Mucosa of descending colon (tissue), 3 donors: ENCODE measurements around the gene FLVCR1. TPM values are rescaled to one million over a fixed set of nuclear protein-coding genes. Genes with fewer than 3 reads are reported as not detected.

ENCODE experiments used
- ATAC-seq: fragments of 200-7000 bp; cut with Tn5 transposase; one replicate; pipeline ENCODE4 v1.9.1; 2020; ENCODE audit warnings: mild to moderate bottlenecking, moderate library complexity
- DNase-seq, 3 donors: peaks; one replicate each; pipeline ENCODE4 v3.0.0-alpha.2; 2020
- H3K36me3 ChIP-seq: fragments of 200-600 bp; one replicate; pipeline ENCODE4 v1.8.0; 2021; ENCODE audit warnings: low read depth, mild to moderate bottlenecking
- H3K4me1 ChIP-seq: fragments of 200-600 bp; one replicate; pipeline ENCODE4 v1.8.0; 2021; ENCODE audit warnings: low read depth, mild to moderate bottlenecking
- H3K4me3 ChIP-seq: fragments of 200-600 bp; one replicate; pipeline ENCODE4 v1.8.0; 2021; ENCODE audit warnings: mild to moderate bottlenecking
- H3K9me3 ChIP-seq: fragments of 200-600 bp; one replicate; pipeline ENCODE4 v1.8.0; 2021; ENCODE audit warnings: mild to moderate bottlenecking
- CTCF ChIP-seq: fragments of 200-600 bp; IDR thresholded peaks from one replicate; pipeline ENCODE4 v1.8.0; 2022; ENCODE audit warnings: antibody characterized with exemption, mild to moderate bottlenecking
- intact Hi-C, 2 donors: fragments of 100-400 bp; cut with DNase I in 1 of 2; cut with micrococcal nuclease in 1 of 2; formaldehyde crosslinking; loops; one replicate each; pipeline versions ENCODE4 v1.11.0 to v1.11.1; 2022; cut with DNase I, micrococcal nuclease
- total RNA-seq, 3 donors: library from RNA; stranded (reverse); fragmentation: NEBNext Ultra II Directional in 2 of 3; extraction: Animal tissue kit (Norgen Biotek cat#: 25700) in 2 of 3; gene quantifications; one replicate each; pipeline versions ENCODE4 v1.2.1 to v1.2.4, GENCODE V29; 2021 to 2023
- donor health status: DM: no; HTN: no; CAD: no; lungs with moderate emphysema.
- donor health status: DM: no; HTN: no; CAD: no.
- donor health status: DM: no; HTN: yes; CAD: no.

FLVCR1 gene
- total RNA-seq, 3 donors from 2014 or later, result 9.7 to 12.1 (median 10.1) TPM

GRCh38 chr1:212864201-212864600 is 6.1 kb downstream of the FLVCR1 start:
- intact Hi-C loops, result no loop called here
- H3K4me3 ChIP-seq, result no peak overlapping the region
- H3K36me3 ChIP-seq, result no peaks in the 10 kb centered on the region
- no peak for TF ChIP-seq CTCF
- H3K4me1 ChIP-seq, result peaks cover 13% of the 10 kb centered on the region
- DNase-seq (no peak), ATAC-seq (no peak)
- no peaks in the 10 kb centered on the region for H3K9me3 ChIP-seq

- no peak for TF ChIP-seq CTCF
- Histone ChIP-seq H3K36me3 (no peaks in the 10 kb centered on the region), H3K9me3 (no peaks in the 10 kb centered on the region), H3K4me3 (no peak overlapping the region), H3K4me1 (no peaks in the 10 kb centered on the region)
- DNase-seq (no peak), ATAC-seq (no peak)
- intact Hi-C loops, result no loop called here
These were observed 9.1 kb downstream of the FLVCR1 start for GRCh38 chr1:212867192-212867591.

- H3K9me3 ChIP-seq, result no peaks in the 10 kb centered on the region
- H3K36me3 ChIP-seq, result no peaks in the 10 kb centered on the region
- H3K4me1 ChIP-seq, result no peaks in the 10 kb centered on the region
- no peak for TF ChIP-seq CTCF
- intact Hi-C loops, result no loop called here
- H3K4me3 ChIP-seq, result no peak overlapping the region
- no peak for DNase-seq
- ATAC-seq, result no peak
These were observed 13.9 kb downstream of the FLVCR1 start for GRCh38 chr1:212871976-212872375.

GRCh38 chr1:212873518-212873917 is 15.4 kb downstream of the FLVCR1 start:
- no peak for TF ChIP-seq CTCF
- no peak overlapping the region for H3K4me3 ChIP-seq
- H3K4me1 ChIP-seq, result no peaks in the 10 kb centered on the region
- H3K9me3 ChIP-seq, result no peaks in the 10 kb centered on the region
- intact Hi-C loops, result no loop called here
- DNase-seq, result no peak
- no peaks in the 10 kb centered on the region for H3K36me3 ChIP-seq
- no peak for ATAC-seq

GRCh38 chr1:212878418-212878817 is 20.3 kb downstream of the FLVCR1 start:
- no peaks in the 10 kb centered on the region for H3K9me3 ChIP-seq
- H3K4me1 ChIP-seq, result no peaks in the 10 kb centered on the region
- intact Hi-C loops, result no loop called here
- no peak overlapping the region for H3K4me3 ChIP-seq
- TF ChIP-seq CTCF, result no peak
- no peak for ATAC-seq
- DNase-seq, result no peak
- no peaks in the 10 kb centered on the region for H3K36me3 ChIP-seq
